ENCODE data around the gene DRAP1. TPM values are rescaled to one million over a fixed set of nuclear protein-coding genes. Genes with fewer than 3 reads are reported as not detected.

Gene DRAP1
- total and polyA plus RNA-seq, 9 of the 15 experiments (the other 6 are each of a cell fraction or from before 2014, with no cell fraction given): 9.6 to 200 (median 92.9) TPM

GRCh38 chr11:65919141-65919572 is at the start of gene DRAP1 (continued):
- peak; percentile 75; the same call in 1 of the 2 replicates for TF ChIP-seq TGIF2 (CRISPR knock-in tag; IDR thresholded peaks at IDR 0.05)
- TF ChIP-seq KAT8 (IDR thresholded peaks at IDR 0.05; ENCODE audit: low read depth): no peak
- TF ChIP-seq ILF3 (IDR thresholded peaks at IDR 0.05; ENCODE audit: borderline replicate concordance): peak; percentile 81; the same call in 1 of the 2 replicates
- no peak for TF ChIP-seq NELFE (IDR thresholded peaks at IDR 0.05; ENCODE audit: insufficient read depth, insufficient read length)
- no peak; the same call in 1 of the 2 replicates for TF ChIP-seq ETV5 (CRISPR knock-in tag; IDR thresholded peaks at IDR 0.05; ENCODE audit: low read depth)
- TF ChIP-seq FOXA1 (IDR thresholded peaks at IDR 0.05; ENCODE audit: borderline replicate concordance): no peak
- peak; percentile 40; the same call in 1 of the 2 replicates for TF ChIP-seq NR4A1 (CRISPR knock-in tag; IDR thresholded peaks at IDR 0.05)
- no peak for TF ChIP-seq NR4A1 (tag; IDR thresholded peaks at IDR 0.05)
- TF ChIP-seq ZC3H11A (IDR thresholded peaks at IDR 0.05; ENCODE audit: low read depth, low read length): peak; percentile 80; the same call in 1 of the 2 replicates
- no peak for TF ChIP-seq SETDB1 (IDR thresholded peaks at IDR 0.05; ENCODE audit: low read length)
- TF ChIP-seq NR2C1 (IDR thresholded peaks at IDR 0.05): no peak
- TF ChIP-seq NR2C1 (tag; IDR thresholded peaks at IDR 0.05): no peak
- no peak for TF ChIP-seq MAFF (IDR thresholded peaks at IDR 0.05; ENCODE audit: low read length)
- TF ChIP-seq ZNF79 (CRISPR knock-in tag; IDR thresholded peaks at IDR 0.05; ENCODE audit: low read depth): no peak
- TF ChIP-seq SMARCC2 (IDR thresholded peaks at IDR 0.05; ENCODE audit: low read depth): no peak
- no peak for TF ChIP-seq XRCC3 (IDR thresholded peaks at IDR 0.05)
- 0 out of 2 replicates have a peak, but pooled peaks have one; percentile 47 for TF ChIP-seq ELF2 (CRISPR knock-in tag; IDR thresholded peaks at IDR 0.05)
- no peak for TF ChIP-seq ZKSCAN3 (CRISPR knock-in tag; IDR thresholded peaks at IDR 0.05)
- no peak for TF ChIP-seq ZNF174 (CRISPR knock-in tag; IDR thresholded peaks at IDR 0.05)
- no peak for TF ChIP-seq BDP1 (IDR thresholded peaks at IDR 0.05; ENCODE audit: insufficient read depth, insufficient read length)
- no peak for TF ChIP-seq RBM39 (optimal IDR thresholded peaks at IDR 0.05; ENCODE audit: low read depth, low read length)
- TF ChIP-seq NFE2L1 (tag; IDR thresholded peaks at IDR 0.05; ENCODE audit: borderline replicate concordance, low read depth): no peak
- TF ChIP-seq TAF1 (IDR thresholded peaks at IDR 0.05; ENCODE audit: control insufficient read depth, extremely low read depth, insufficient read depth, low read length, severe bottlenecking): no peak
- no peak for TF ChIP-seq USF1 (CRISPR knock-in tag; IDR thresholded peaks at IDR 0.05)
- TF ChIP-seq NCOR1 (IDR thresholded peaks at IDR 0.05): peak; percentile 72
- TF ChIP-seq CLOCK (CRISPR knock-in tag; IDR thresholded peaks at IDR 0.05; ENCODE audit: borderline replicate concordance): no peak
- no peak for TF ChIP-seq HSF4 (CRISPR knock-in tag; IDR thresholded peaks at IDR 0.05; ENCODE audit: borderline replicate concordance)
- peak; percentile 78 for TF ChIP-seq POLR2G (IDR thresholded peaks at IDR 0.05; ENCODE audit: low read depth, low read length)
- no peak for TF ChIP-seq MTA1 (IDR thresholded peaks at IDR 0.05; ENCODE audit: borderline replicate concordance)
- peak; percentile 18; the same call in 1 of the 2 replicates for TF ChIP-seq ZNF384 (IDR thresholded peaks at IDR 0.05; ENCODE audit: low read depth, low read length)
- TF ChIP-seq ZSCAN29 (IDR thresholded peaks at IDR 0.05): no peak
